Ureter (tissue), 1 donor: ENCODE measurements around the gene ZNF503. TPM values are rescaled to one million over a fixed set of nuclear protein-coding genes. Genes with fewer than 3 reads are reported as not detected.
"Not testable (repeated sequence)": the region's sequence is repeated elsewhere in the genome, so short reads cannot be mapped to it uniquely, and the experiment has no call there.

Source experiments
- DNase-seq: peaks from one replicate; pipeline ENCODE4 v3.0.0-alpha.2; 2020; ENCODE audit warnings: low spot score
- total RNA-seq: library from RNA; stranded (reverse); gene quantifications from one replicate; pipeline ENCODE4 v1.2.4, GENCODE V29; 2023
- donor health status: DM: yes; HTN: yes; CAD: no.

The ZNF503 gene
- total RNA-seq, 1 donor from 2014 or later = 25.2 TPM

- peak; percentile 53 for DNase-seq
Measured at GRCh38 chr10:75395066-75395931, 6.3 kb downstream of the ZNF503 start.

- DNase-seq = no peak
Measured at GRCh38 chr10:75394221-75394620, 7.3 kb downstream of the ZNF503 start.

GRCh38 chr10:75392744-75393143, 8.8 kb downstream of the ZNF503 start:
- no peak for DNase-seq

GRCh38 chr10:75392271-75392670, 9.3 kb downstream of the ZNF503 start:
- no peak for DNase-seq

GRCh38 chr10:75390178-75390577, 11.4 kb downstream of the ZNF503 start:
- DNase-seq = no peak

GRCh38 chr10:75388082-75388481, 13.5 kb downstream of the ZNF503 start:
- no peak for DNase-seq

GRCh38 chr10:75386128-75386527, 15.4 kb downstream of the ZNF503 start:
- DNase-seq = no peak

- no peak for DNase-seq
Measured at GRCh38 chr10:75379817-75380216, 21.7 kb downstream of the ZNF503 start.

GRCh38 chr10:75379212-75379724, 22.3 kb downstream of the ZNF503 start:
- DNase-seq = no peak

- DNase-seq = no peak
Measured at GRCh38 chr10:75378379-75378778, 23.2 kb downstream of the ZNF503 start.

- DNase-seq = no peak
Measured at GRCh38 chr10:75377869-75378268, 23.7 kb downstream of the ZNF503 start.

GRCh38 chr10:75375838-75376237, 25.7 kb downstream of the ZNF503 start:
- no peak for DNase-seq

- DNase-seq = no peak
Measured at GRCh38 chr10:75371010-75371409, 30.6 kb downstream of the ZNF503 start.

- not testable (repeated sequence) for DNase-seq
Measured at GRCh38 chr10:75369838-75370237, 31.7 kb downstream of the ZNF503 start.

GRCh38 chr10:75367901-75368300, 33.7 kb downstream of the ZNF503 start:
- DNase-seq = no peak

GRCh38 chr10:75367021-75367487, 34.5 kb downstream of the ZNF503 start:
- no peak for DNase-seq

GRCh38 chr10:75363431-75363830, 38.1 kb downstream of the ZNF503 start:
- no peak for DNase-seq

GRCh38 chr10:75359876-75360275, 41.7 kb downstream of the ZNF503 start:
- DNase-seq = not testable (repeated sequence)

GRCh38 chr10:75358835-75359421, 42.6 kb downstream of the ZNF503 start:
- no peak for DNase-seq

GRCh38 chr10:75358132-75358531, 43.4 kb downstream of the ZNF503 start:
- DNase-seq = no peak

GRCh38 chr10:75357500-75357899, 44.1 kb downstream of the ZNF503 start:
- DNase-seq = no peak

- no peak for DNase-seq
Measured at GRCh38 chr10:75356484-75356883, 45.1 kb downstream of the ZNF503 start.

- no peak for DNase-seq
Measured at GRCh38 chr10:75355706-75356105, 45.9 kb downstream of the ZNF503 start.
